ENCODE measurements around the gene VAT1L.

GRCh38 chr16:77922228-77922754, 133.9 kb downstream of the VAT1L start:
- TF ChIP-seq, protein P1, sequence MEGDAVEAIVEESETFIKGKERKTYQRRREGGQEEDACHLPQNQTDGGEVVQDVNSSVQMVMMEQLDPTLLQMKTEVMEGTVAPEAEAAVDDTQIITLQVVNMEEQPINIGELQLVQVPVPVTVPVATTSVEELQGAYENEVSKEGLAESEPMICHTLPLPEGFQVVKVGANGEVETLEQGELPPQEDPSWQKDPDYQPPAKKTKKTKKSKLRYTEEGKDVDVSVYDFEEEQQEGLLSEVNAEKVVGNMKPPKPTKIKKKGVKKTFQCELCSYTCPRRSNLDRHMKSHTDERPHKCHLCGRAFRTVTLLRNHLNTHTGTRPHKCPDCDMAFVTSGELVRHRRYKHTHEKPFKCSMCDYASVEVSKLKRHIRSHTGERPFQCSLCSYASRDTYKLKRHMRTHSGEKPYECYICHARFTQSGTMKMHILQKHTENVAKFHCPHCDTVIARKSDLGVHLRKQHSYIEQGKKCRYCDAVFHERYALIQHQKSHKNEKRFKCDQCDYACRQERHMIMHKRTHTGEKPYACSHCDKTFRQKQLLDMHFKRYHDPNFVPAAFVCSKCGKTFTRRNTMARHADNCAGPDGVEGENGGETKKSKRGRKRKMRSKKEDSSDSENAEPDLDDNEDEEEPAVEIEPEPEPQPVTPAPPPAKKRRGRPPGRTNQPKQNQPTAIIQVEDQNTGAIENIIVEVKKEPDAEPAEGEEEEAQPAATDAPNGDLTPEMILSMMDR (IDR thresholded peaks at IDR 0.05), result no peak
- TF ChIP-seq MAX (CRISPR knock-in tag; IDR thresholded peaks at IDR 0.05) (no peak), FOXK1 (CRISPR knock-in tag; IDR thresholded peaks at IDR 0.05) (no peak), KAT7 (CRISPR knock-in tag; IDR thresholded peaks at IDR 0.05; ENCODE audit: borderline replicate concordance) (no peak), ZNF396 (CRISPR knock-in tag; IDR thresholded peaks at IDR 0.05; ENCODE audit: borderline replicate concordance) (no peak), ZBTB43 (CRISPR knock-in tag; IDR thresholded peaks at IDR 0.05) (no peak)
